Measurements from ENCODE around the gene DMC1. TPM values are rescaled to one million over a fixed set of nuclear protein-coding genes. Genes with fewer than 3 reads are reported as not detected.

DMC1 gene
- total RNA-seq, 1 donor from 2014 or later, result 1.4 TPM

DNA sequence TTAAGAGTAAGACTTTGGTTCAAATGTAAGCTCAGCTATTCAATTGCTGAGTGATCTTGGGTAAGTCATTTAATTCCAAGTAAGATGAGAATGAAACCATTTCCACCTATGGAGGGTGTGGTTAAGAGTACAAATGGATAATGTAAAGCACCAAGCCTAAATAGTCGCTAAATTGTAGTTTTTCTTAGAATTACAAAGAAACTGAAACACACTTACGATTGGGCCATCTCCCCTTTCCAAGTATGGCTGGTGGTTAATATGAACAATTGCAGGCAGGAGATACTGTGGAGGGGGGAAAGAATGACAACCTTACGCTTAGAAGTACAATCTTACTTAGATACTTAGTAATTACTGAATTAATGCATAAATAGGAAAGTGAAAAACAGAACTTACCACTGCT, 72.1 kb downstream of the DMC1 start:
- peaks cover 31% of the 10 kb centered on the region for H3K4me1 Mint-ChIP-seq (ENCODE audit: unreplicated experiment)
- TF ChIP-seq, protein P1, sequence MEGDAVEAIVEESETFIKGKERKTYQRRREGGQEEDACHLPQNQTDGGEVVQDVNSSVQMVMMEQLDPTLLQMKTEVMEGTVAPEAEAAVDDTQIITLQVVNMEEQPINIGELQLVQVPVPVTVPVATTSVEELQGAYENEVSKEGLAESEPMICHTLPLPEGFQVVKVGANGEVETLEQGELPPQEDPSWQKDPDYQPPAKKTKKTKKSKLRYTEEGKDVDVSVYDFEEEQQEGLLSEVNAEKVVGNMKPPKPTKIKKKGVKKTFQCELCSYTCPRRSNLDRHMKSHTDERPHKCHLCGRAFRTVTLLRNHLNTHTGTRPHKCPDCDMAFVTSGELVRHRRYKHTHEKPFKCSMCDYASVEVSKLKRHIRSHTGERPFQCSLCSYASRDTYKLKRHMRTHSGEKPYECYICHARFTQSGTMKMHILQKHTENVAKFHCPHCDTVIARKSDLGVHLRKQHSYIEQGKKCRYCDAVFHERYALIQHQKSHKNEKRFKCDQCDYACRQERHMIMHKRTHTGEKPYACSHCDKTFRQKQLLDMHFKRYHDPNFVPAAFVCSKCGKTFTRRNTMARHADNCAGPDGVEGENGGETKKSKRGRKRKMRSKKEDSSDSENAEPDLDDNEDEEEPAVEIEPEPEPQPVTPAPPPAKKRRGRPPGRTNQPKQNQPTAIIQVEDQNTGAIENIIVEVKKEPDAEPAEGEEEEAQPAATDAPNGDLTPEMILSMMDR (IDR thresholded peaks at IDR 0.05), result no peak
- DNase-seq (ENCODE audit: extremely low spot score, unreplicated experiment), result no peak
- H3K36me3 Mint-ChIP-seq (ENCODE audit: unreplicated experiment), result peaks cover 68% of the 10 kb centered on the region
- H3K27ac Mint-ChIP-seq (ENCODE audit: unreplicated experiment), result no peak overlapping the region
- H3K4me3 Mint-ChIP-seq (ENCODE audit: unreplicated experiment), result no peak overlapping the region
- H3K9me3 Mint-ChIP-seq (ENCODE audit: unreplicated experiment), result no peaks in the 10 kb centered on the region
- no peaks in the 10 kb centered on the region for H3K27me3 Mint-ChIP-seq (ENCODE audit: unreplicated experiment)

DNA sequence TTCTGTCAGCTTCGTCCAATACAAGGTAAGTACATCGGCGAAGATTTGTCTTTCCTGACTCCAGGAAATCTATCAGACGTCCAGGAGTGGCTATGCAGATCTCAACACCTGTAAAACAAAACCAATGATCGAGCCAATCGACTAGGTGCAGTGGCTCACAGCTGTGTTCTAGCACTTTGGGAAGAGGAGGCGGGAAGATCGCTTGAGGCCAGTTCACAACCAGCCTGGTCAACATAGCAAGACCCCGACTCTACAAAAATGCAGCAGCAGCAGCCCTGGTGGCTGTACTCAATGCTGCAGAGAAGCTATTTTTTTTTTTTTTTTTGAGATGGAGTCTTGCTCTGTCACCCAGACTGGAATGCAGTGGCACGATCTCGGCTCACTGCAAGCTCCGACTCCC, 75.0 kb downstream of the DMC1 start:
- DNase-seq (ENCODE audit: extremely low spot score, unreplicated experiment), result no peak
- TF ChIP-seq, protein P1 (IDR thresholded peaks at IDR 0.05), result no peak
- no peaks in the 10 kb centered on the region for H3K9me3 Mint-ChIP-seq (ENCODE audit: unreplicated experiment)
- H3K27me3 Mint-ChIP-seq (ENCODE audit: unreplicated experiment), result no peaks in the 10 kb centered on the region
- peaks cover 31% of the 10 kb centered on the region for H3K4me1 Mint-ChIP-seq (ENCODE audit: unreplicated experiment)
- H3K4me3 Mint-ChIP-seq (ENCODE audit: unreplicated experiment), result no peak overlapping the region
- no peak overlapping the region for H3K27ac Mint-ChIP-seq (ENCODE audit: unreplicated experiment)
- H3K36me3 Mint-ChIP-seq (ENCODE audit: unreplicated experiment), result peaks cover 71% of the 10 kb centered on the region

DNA sequence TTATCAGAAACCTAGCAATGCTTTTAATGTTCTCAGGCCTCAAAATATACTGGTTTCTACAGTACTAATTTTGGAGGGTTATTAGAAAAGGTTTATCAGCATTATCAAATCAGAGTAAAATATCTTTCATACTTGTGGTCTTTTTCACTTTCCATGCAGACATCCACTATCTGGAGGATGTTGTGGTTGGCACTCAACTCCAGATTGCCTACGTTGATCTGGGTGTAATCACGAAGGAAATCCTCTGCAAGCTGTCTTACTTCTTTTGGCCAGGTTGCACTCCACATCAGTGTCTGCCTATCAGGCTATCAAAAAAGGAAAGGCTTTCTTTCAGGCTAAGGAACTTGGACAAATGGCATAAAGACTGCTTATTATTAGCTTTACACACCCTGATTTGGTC, 75.5 kb downstream of the DMC1 start:
- no peak overlapping the region for H3K4me3 Mint-ChIP-seq (ENCODE audit: unreplicated experiment)

DNA sequence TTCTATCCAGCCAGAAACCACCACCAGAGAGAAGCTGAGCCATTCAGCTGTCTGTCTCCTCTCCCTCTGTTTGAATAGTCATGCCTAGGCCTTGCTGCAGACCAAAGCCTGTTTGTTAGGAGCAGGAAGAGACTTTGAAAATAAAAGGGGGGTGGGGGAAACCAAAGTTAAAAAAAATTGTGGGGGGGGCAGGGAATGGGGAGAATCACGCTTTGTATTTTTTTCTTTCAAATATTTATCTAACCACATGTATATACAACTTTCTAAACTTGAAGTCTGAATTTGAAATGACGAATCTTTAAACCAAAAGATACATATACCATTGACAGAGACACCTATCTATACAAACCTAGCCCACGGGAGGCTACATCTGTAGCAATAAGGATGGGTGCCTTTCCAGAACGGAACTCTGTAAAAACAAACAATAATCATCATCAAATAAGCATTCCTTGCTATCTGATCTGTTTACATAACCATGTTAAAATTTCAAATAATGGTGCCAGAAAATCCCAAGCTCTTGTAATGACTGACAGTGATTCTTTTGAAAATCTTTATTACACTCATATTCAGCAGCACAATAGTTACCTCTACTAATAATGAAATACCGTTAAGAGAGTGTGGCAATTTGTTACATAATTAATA, 78.2 kb downstream of the DMC1 start:
- no peak overlapping the region for H3K27ac Mint-ChIP-seq (ENCODE audit: unreplicated experiment)
- H3K4me1 Mint-ChIP-seq (ENCODE audit: unreplicated experiment), result peaks cover 28% of the 10 kb centered on the region
- H3K4me3 Mint-ChIP-seq (ENCODE audit: unreplicated experiment), result no peak overlapping the region
- TF ChIP-seq, protein P1 (IDR thresholded peaks at IDR 0.05), result no peak
- no peaks in the 10 kb centered on the region for H3K27me3 Mint-ChIP-seq (ENCODE audit: unreplicated experiment)
- H3K36me3 Mint-ChIP-seq (ENCODE audit: unreplicated experiment), result peaks cover 70% of the 10 kb centered on the region
- no peaks in the 10 kb centered on the region for H3K9me3 Mint-ChIP-seq (ENCODE audit: unreplicated experiment)
- no peak for DNase-seq (ENCODE audit: extremely low spot score, unreplicated experiment)

More for the DNA sequence above, 75.5 kb downstream of the DMC1 start:
- no peak for DNase-seq (ENCODE audit: extremely low spot score, unreplicated experiment)
- Mint-ChIP-seq H3K9me3 (ENCODE audit: unreplicated experiment) (no peaks in the 10 kb centered on the region), H3K27me3 (ENCODE audit: unreplicated experiment) (no peaks in the 10 kb centered on the region), H3K27ac (ENCODE audit: unreplicated experiment) (no peak overlapping the region), H3K4me1 (ENCODE audit: unreplicated experiment) (peaks cover 30% of the 10 kb centered on the region), H3K36me3 (ENCODE audit: unreplicated experiment) (peaks cover 73% of the 10 kb centered on the region)
- TF ChIP-seq, protein P1 (IDR thresholded peaks at IDR 0.05), result no peak

DNA sequence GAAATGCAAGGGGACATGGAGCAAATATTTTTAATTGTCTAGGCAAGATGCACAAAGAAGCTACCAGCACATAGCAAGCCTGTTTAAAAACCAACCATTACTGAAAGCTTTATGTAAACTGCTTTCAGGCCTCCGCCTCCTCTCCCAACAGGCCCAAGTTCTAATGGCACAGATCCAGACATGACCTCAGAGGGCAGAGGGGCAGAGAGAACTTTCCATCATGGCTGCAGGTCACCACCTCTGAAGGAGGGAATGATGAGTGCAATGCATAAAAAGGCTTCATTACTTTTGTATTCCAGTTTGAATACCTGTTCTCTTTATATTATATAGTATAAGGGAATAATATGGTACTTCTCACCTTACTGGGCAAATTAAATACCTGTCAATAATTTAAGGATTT, 79.1 kb downstream of the DMC1 start:
- H3K36me3 Mint-ChIP-seq (ENCODE audit: unreplicated experiment), result peaks cover 74% of the 10 kb centered on the region
- no peak for DNase-seq (ENCODE audit: extremely low spot score, unreplicated experiment)
- TF ChIP-seq, protein P1 (IDR thresholded peaks at IDR 0.05), result no peak
- peaks cover 28% of the 10 kb centered on the region for H3K4me1 Mint-ChIP-seq (ENCODE audit: unreplicated experiment)
- no peak overlapping the region for H3K4me3 Mint-ChIP-seq (ENCODE audit: unreplicated experiment)
- peak overlapping the region; percentile 52 for H3K27ac Mint-ChIP-seq (ENCODE audit: unreplicated experiment)
- H3K27me3 Mint-ChIP-seq (ENCODE audit: unreplicated experiment), result no peaks in the 10 kb centered on the region
- H3K9me3 Mint-ChIP-seq (ENCODE audit: unreplicated experiment), result no peaks in the 10 kb centered on the region

All from osteocyte (in vitro differentiated cells).